GM18907 (cell line): ENCODE measurements around the gene DUXB.

Experiments
- ATAC-seq: cut with Tn5 transposase; IDR thresholded peaks from one replicate; pipeline ENCODE4 v1.9.1; 2021; ENCODE audit warnings: mild to moderate bottlenecking, moderate library complexity; ENCODE audit not compliant: unreplicated experiment

DUXB gene

DNA sequence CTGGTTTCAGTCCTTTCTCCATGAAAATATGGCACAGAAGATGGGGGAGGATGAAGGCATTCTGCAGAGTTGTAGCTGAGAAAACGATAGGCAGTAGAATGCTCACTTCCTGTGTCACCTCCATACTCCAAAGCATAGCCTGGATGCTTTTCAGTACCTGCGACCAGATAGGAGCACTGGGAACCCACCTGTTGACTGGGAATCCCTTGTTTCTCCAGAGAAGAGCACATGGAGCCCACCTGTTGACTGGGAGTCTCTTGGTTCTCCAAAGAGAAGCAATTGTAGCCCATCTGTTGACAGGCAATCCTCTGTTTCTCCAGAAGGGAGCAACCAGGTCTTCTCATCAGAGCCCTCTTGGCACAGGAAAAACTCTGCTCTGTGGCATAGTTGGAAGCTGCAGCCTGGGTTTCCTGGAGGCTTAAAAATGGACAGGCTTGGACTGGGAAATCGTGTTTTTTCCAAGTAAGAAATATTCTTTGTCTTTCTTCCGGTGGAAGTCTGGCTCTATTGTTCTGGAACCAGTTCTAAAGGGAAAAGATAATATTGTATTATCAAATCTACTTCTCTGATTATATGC, 40.4 kb downstream of the DUXB start:
- no peak for ATAC-seq

GRCh38 chr16:75660321-75660720, 40.9 kb downstream of the DUXB start:
- no peak for ATAC-seq

- ATAC-seq: no peak
These were observed 43.1 kb downstream of the DUXB start for GRCh38 chr16:75658175-75658574.

DNA sequence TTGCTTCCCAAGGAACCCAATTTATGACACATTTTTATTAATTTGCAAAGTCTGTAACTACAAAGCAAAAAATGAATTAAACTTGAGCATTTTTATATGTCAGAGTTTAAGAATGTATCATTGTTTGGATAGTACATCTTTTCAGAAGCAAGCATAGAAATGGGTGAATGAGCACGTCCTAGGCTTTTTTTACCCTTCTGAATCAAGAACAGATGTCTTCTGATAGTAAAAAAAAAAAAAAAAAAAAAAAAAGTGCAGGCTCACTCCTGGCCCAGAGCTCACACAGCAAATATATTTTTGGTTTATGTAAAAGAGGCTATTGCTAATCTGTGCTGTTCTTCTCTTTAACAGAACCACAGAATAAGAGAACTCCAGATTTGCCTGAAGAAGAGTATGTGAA, 47.3 kb downstream of the DUXB start:
- ATAC-seq: no peak

- peak; percentile 49 for ATAC-seq
These were observed 52.8 kb downstream of the DUXB start for GRCh38 chr16:75648265-75649076.

GRCh38 chr16:75647492-75648264, 53.6 kb downstream of the DUXB start, which contains the start of the genes KARS1 and TERF2IP:
KARS1 (minus strand) TSS chr16:75647665; CDS start chr16:75647639, 26 bp downstream.
TERF2IP (plus strand) TSS chr16:75647773; CDS start chr16:75647883, 110 bp downstream.
- ATAC-seq: peak; percentile 87

DNA sequence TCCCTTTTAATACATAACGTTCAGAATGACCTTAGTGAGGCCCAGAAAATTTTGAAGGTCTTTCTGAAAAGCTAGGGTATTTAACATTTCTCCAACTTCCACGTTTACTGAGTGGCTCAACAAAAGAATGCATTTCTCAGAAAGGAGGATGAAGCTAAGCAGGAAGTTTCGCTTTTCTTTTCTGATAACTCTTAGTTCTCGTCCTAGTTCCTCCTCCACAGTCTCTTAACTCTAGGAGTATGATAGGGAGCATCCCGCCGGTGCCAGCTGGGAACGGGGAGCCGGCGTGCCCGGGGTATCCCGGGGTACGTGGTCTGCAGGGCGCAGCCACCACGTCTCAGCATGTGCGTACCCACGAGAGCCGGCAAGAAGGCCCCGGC, 54.2 kb downstream of the DUXB start:
- ATAC-seq: peak; percentile 29

- no peak for ATAC-seq
These were observed 56.8 kb downstream of the DUXB start for GRCh38 chr16:75644240-75645012.
